Large intestine (tissue), 12 donors: ENCODE data around the gene RIPK1. TPM values are rescaled to one million over a fixed set of nuclear protein-coding genes. Genes with fewer than 3 reads are reported as not detected.
"Not testable (repeated sequence)": the region's sequence is repeated elsewhere in the genome, so short reads cannot be mapped to it uniquely, and the experiment has no call there.

ENCODE experiments used
- DNase-seq, 2 donors: peaks; one replicate each; pipeline versions ENCODE4 v3.0.0 to v3.0.0-alpha.2; 2013
- H3K27ac ChIP-seq: one replicate; pipeline ENCODE4 v1.5.1; 2013; ENCODE audit warnings: low read length
- H3K27me3 ChIP-seq: 2 replicates; pipeline ENCODE4 v1.6.1; 2013; ENCODE audit warnings: low read length; ENCODE audit not compliant: control insufficient read depth, insufficient read depth
- H3K36me3 ChIP-seq: 2 replicates; pipeline ENCODE4 v1.6.1; 2013; ENCODE audit warnings: low read length; ENCODE audit not compliant: control insufficient read depth, insufficient read depth
- H3K4me1 ChIP-seq: one replicate; pipeline ENCODE4 v1.6.1; 2013; ENCODE audit warnings: low read length; ENCODE audit not compliant: control insufficient read depth, insufficient read depth
- H3K4me3 ChIP-seq: one replicate; pipeline ENCODE4 v1.5.1; 2013; ENCODE audit warnings: low read length
- H3K9me3 ChIP-seq: one replicate; pipeline ENCODE4 v1.6.1; 2013; ENCODE audit warnings: mild to moderate bottlenecking, low read depth, low read length, moderate library complexity; ENCODE audit not compliant: control insufficient read depth
- WGBS: methylation state at CpG from one replicate; pipeline ENCODE4 v1.1.5; 2013; ENCODE audit warnings: low lambda C conversion rate; ENCODE audit not compliant: insufficient coverage; 5-methylcytosine and 5-hydroxymethylcytosine counted together
- long read RNA-seq, 11 donors: transcript quantifications; one replicate each; lab custom pipeline, GENCODE V29; 2026
- polyA plus RNA-seq: library from polyadenylated mRNA; unstranded; fragments of 120-200 nt; gene quantifications from one replicate; pipeline ENCODE4 v1.2.1, GENCODE V29; 2013

Gene RIPK1
- 32.2 TPM for polyA plus RNA-seq
- long read RNA-seq, donor 1, full-length matches to known transcripts: 2 of 2 reads
- long read RNA-seq, donor 1, partial matches to known transcripts: 0 of 2 reads
- long read RNA-seq, donor 1, other reads (novel, unspliced or antisense): 0 of 2 reads
- long read RNA-seq, donor 2, full-length matches to known transcripts: 3 of 13 reads
- long read RNA-seq, donor 2, partial matches to known transcripts: 10 of 13 reads
- long read RNA-seq, donor 2, other reads (novel, unspliced or antisense): 0 of 13 reads
- long read RNA-seq, donor 3, full-length matches to known transcripts: 3 of 8 reads
- long read RNA-seq, donor 3, partial matches to known transcripts: 5 of 8 reads
- long read RNA-seq, donor 3, other reads (novel, unspliced or antisense): 0 of 8 reads
- long read RNA-seq, donor 4: 0 reads
- long read RNA-seq, donor 5, full-length matches to known transcripts: 1 of 1 reads
- long read RNA-seq, donor 5, partial matches to known transcripts: 0 of 1 reads
- long read RNA-seq, donor 5, other reads (novel, unspliced or antisense): 0 of 1 reads
- long read RNA-seq, donor 6, full-length matches to known transcripts: 4 of 12 reads
- long read RNA-seq, donor 6, partial matches to known transcripts: 8 of 12 reads
- long read RNA-seq, donor 6, other reads (novel, unspliced or antisense): 0 of 12 reads
- long read RNA-seq, donor 7: 0 reads
- long read RNA-seq, donor 8, full-length matches to known transcripts: 3 of 13 reads
- long read RNA-seq, donor 8, partial matches to known transcripts: 10 of 13 reads
- long read RNA-seq, donor 8, other reads (novel, unspliced or antisense): 0 of 13 reads
- long read RNA-seq, donor 9, full-length matches to known transcripts: 3 of 3 reads
- long read RNA-seq, donor 9, partial matches to known transcripts: 0 of 3 reads
- long read RNA-seq, donor 9, other reads (novel, unspliced or antisense): 0 of 3 reads
- long read RNA-seq, donor 10, full-length matches to known transcripts: 6 of 11 reads
- long read RNA-seq, donor 10, partial matches to known transcripts: 5 of 11 reads
- long read RNA-seq, donor 10, other reads (novel, unspliced or antisense): 0 of 11 reads
- long read RNA-seq, donor 11, full-length matches to known transcripts: 1 of 7 reads
- long read RNA-seq, donor 11, partial matches to known transcripts: 6 of 7 reads
- long read RNA-seq, donor 11, other reads (novel, unspliced or antisense): 0 of 7 reads

DNA sequence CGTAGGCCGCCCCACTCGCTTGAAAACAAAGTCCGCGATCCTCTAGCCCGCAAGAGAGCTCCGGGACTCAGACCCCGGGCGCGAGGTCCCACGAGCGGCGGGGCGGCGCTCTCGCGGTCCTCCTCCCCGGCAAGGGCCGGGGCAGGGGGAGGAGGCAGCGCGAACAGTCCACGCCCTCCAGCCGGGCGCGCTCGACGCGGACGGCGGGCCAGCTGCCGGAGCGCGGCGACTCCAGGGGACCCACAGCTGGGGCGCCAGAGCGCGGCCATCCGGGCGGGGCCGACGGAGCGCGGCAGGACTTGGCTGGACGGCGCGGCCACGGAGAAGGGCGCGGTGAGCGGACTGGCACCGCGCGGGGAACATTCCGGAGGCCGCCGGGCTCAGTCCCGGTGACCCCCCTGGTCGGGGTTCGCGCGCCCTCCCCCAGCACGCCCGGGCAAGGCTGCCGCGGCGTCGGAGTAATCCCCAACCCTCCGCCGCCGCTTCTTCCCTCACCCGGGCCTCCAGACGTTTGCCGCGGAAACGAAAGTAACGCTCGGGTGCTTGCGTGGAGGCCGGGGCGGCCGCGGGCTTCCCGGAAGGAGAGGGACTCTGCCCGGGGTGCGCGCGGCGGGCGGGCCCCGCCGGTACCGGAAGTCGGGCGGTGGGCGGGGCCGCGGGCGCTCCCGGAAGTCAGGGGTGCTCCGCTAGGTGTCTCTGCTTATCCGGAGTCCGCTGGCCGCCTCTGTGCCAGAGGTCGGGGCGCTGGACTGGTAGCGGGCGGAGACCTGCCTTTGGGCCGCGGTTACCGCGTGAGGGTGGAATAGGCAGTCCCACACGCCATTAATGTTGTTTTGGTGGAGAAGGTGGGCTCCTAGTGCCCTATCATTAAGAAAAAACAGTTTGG lies at the start of gene RIPK1:
Gene RIPK1 (plus strand): TSS at position 166 of the 886 bp plus-strand sequence. CDS start 8,330 bp downstream, outside the sequence.
- WGBS: no CpG with 5 or more reads among the region's 112 CpGs
- H3K4me1 ChIP-seq: peaks cover 6% of the 10 kb centered on the region

DNA sequence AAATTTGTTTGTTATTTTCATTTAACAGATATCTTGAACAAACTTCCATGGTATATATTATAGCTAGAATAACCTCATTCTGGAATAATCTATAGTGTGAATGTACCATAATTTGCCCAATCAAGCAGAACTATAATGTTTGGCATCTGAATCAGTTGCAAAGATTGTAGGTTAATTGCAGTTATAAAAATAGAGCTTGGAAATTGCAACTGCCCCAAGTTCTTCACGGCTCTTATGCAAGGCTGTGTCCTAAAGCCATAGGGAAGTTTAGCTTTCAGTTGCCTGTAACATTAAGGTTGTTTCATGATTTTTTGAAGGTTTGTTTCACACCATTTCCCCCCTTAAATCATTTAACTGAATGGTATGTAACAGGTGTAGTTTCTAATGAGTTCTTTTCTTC lies 49.2 kb upstream of the RIPK1 start:
- H3K27ac ChIP-seq: no peak overlapping the region
- H3K4me3 ChIP-seq: no peak overlapping the region
- H3K4me1 ChIP-seq: peaks cover 2% of the 10 kb centered on the region
- H3K36me3 ChIP-seq: peaks cover 34% of the 10 kb centered on the region
- H3K27me3 ChIP-seq: no peaks in the 10 kb centered on the region
- DNase-seq: no peak
- peaks cover 3% of the 10 kb centered on the region for H3K9me3 ChIP-seq
- no CpG with 5 or more reads among the region's 1 CpG for WGBS

More for the DNA sequence above, at the start of gene RIPK1:
- H3K27ac ChIP-seq: peak within 1 kb of the TSS; percentile 99
- DNase-seq: peak; percentile 92 to 97
- peaks cover 8% of the 10 kb centered on the region for H3K36me3 ChIP-seq
- H3K9me3 ChIP-seq: no peaks in the 10 kb centered on the region
- no peaks in the 10 kb centered on the region for H3K27me3 ChIP-seq
- H3K4me3 ChIP-seq: peak within 1 kb of the TSS; percentile 61

DNA sequence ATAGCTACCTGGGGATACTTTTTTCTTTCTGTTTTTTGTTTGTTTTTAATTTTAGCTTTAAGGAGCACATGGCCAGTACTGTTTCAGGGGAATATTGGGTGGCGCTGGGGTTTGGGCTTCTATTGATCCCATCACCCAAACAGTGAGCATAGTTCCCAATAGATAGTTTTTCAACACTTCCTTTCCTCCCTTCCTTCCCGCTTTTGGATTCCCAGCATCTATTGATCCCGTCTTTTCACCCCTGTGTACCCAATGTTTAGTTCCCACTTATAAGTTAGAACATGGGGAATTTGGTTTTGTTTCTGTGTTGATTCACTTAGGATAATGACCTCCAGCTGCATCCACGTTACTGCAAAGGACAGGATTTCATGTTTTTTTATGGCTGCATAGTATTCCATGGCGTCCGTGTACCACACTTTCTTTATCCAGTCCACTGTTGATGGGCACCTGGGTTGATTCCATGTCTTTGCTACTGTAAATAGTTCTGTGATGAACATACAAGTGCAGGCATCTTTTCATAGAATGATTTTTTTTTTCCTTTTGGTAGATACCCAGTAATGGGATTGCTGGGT lies 48.5 kb upstream of the RIPK1 start:
- peaks cover 30% of the 10 kb centered on the region for H3K36me3 ChIP-seq

DNA sequence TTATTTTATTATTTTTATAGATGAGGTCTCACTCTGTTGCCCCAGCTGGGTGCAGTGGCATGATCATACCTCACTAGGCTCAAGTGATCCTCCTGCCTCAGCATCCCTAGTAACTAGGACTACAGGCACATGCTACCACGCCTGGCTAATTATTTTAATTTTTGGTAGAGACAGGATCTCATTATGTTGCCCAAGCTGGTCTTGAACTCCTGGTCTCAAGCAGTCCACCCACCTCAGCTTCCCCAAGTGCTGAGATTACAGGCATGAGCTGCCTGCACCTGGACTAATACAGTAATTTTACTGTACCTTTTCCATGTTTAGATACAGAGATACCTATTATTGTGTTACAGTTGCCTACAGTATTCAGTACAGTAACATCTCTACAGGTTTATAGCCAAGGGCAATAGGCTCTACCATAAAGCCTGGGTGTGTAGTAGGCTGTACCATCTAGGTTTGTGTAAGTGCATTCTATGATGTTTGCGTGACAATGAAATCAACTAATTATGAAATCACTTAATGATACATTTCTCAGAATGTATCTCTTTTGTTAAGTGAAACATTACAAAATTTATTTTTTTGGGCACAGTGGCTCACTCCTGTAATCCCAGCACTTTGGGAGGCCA lies 47.2 kb upstream of the RIPK1 start:
- H3K27me3 ChIP-seq, DNase-seq, H3K9me3 ChIP-seq, H3K27ac ChIP-seq, H3K4me3 ChIP-seq, H3K4me1 ChIP-seq: not testable (repeated sequence)
- no CpG with 5 or more reads among the region's 2 CpGs for WGBS
- H3K36me3 ChIP-seq: peaks cover 18% of the 10 kb centered on the region

More for the DNA sequence above, 48.5 kb upstream of the RIPK1 start:
- no peak for DNase-seq
- WGBS: 98% methylated on average over 5 of the region's 6 CpGs
- no peak overlapping the region for H3K4me3 ChIP-seq
- peaks cover 4% of the 10 kb centered on the region for H3K4me1 ChIP-seq
- peaks cover 3% of the 10 kb centered on the region for H3K9me3 ChIP-seq
- H3K27me3 ChIP-seq: no peaks in the 10 kb centered on the region
- H3K27ac ChIP-seq: no peak overlapping the region

DNA sequence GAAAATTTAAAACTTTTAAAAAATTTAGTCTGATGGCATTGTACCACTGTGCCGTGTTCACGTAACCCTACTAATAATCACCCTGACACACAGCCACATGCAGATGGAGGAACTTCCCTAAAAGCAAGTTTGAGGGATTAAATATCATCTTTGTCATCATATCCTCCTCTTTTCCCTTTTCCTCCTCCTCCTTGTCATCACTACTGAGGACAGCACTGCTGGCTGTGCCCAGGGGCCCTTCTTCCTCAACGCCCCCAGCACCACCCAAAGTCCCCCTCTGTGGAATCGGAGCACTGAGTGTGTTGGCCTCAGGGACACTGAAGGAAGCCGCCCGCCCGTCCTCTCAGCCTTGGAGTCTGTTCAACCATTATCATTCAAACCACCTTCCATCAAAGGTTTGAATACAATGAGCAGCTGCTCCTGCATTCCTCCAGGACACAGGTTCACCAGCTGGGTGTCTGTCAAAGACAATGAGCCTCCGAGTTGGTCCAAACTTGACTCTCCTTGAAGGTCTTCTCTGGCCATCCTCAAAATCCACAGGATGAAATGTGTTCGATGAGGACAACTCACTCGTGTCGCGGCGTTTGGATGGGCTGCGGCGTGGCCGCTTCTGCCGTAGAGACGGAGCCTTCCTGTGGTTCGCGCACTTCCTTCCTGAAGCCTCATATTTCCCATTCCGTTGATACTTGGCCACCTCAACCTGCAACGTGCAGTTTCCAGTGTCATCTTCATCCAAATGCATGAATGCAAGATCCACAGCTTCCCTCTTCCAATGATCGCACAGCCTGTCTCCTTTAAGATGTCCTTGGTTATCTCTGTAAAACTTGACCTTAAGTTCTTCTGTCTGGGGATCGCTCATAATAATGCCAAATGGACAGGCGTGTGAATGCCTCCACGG lies 45.3 kb upstream of the RIPK1 start:
- peaks cover 2% of the 10 kb centered on the region for H3K36me3 ChIP-seq
- 100% methylated on average over 2 of the region's 26 CpGs for WGBS
- peak overlapping the region; percentile 8 for H3K4me3 ChIP-seq
- H3K4me1 ChIP-seq: peaks cover 4% of the 10 kb centered on the region
- H3K9me3 ChIP-seq: peaks cover 3% of the 10 kb centered on the region
- no peaks in the 10 kb centered on the region for H3K27me3 ChIP-seq
- DNase-seq: no peak
- H3K27ac ChIP-seq: no peak overlapping the region

DNA sequence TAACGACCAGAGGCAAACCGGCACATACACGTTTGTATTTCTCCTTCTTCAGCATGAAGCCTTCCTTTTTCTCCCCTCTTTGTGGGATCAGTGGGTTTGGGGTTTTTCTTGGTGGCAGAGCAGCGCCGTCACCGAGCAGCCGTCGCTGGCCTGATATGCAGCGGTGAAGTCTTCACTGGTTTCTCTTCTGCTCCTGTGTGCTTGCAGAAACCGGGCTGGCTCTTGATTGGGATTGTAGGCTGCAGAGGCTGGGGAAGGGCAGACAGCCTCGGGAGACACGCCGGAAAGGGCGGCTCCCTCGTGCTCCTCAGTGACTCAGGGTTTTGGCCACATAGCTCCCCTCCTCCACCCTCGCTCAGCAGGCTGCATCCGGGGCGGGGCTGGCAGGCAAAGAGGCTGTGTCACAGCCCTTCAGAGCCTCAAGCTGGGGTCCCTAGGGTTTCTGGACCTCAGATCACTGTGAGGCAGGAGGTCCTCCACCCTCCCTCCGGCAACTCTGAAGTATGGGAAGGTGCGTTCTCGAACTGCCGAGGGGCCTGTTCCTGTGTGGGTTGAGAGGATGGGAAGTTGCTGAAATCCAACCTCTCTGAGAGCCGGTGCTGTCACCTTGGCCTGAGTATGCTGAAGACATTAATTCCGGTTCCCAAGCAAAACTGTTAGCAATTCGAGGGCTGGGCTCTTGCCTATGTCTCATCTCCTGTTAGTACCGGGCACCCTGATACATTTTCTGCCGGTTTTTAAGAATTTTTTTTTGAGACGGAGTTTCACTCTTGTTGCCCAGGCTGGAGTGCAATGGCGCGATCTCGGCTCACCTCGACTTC lies 44.4 kb upstream of the RIPK1 start:
- 84% methylated on average over 3 of the region's 32 CpGs for WGBS
- peaks cover 3% of the 10 kb centered on the region for H3K9me3 ChIP-seq
- H3K4me1 ChIP-seq: peaks cover 4% of the 10 kb centered on the region
- peaks cover 2% of the 10 kb centered on the region for H3K36me3 ChIP-seq
- DNase-seq: peak; percentile 78 to 81
- H3K4me3 ChIP-seq: peak overlapping the region; percentile 8
- no peaks in the 10 kb centered on the region for H3K27me3 ChIP-seq
- H3K27ac ChIP-seq: peak overlapping the region; percentile 4

DNA sequence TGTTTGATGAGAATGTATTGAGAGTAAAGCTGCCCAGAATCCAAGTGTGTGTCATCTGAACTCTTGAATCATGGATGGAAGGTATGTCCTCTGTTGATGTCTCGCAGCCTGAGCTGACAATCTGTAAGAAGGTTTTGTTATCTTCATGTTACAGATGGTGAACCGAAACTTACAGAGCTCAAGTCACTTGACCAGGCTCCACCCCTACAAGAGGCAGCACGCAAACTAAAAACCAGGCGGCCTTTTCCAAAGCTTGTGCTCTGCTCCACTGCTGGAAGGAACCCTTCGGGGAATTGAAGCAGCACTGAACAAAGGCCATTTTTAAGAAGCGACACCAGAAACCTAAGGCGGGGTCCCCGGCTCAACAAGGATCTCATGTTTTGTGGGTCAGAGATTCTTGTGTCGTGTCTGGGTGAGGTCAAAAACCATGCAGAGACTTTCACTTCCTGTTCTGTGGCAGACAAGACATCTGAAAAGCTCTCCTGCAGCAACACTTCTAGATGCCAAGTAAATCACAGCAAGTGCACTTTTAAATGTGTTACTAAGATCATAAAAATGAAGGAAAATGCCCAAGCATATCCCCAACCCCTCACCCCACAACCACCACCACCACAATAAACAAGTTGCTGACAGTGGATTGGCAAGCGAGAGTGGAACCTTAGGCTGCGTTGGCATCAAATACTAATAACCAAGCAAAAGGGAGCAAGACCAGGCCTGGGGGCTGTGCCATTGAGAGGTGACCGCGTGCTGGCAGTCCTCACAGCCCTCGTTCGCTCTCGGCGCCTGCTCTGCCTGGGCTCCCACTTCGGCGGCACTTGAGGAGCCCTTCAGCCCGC lies 41.3 kb upstream of the RIPK1 start:
- H3K4me1 ChIP-seq: peaks cover 4% of the 10 kb centered on the region
- H3K9me3 ChIP-seq: peaks cover 3% of the 10 kb centered on the region
- H3K4me3 ChIP-seq: no peak overlapping the region
- H3K27ac ChIP-seq: no peak overlapping the region
- H3K36me3 ChIP-seq: no peaks in the 10 kb centered on the region
- DNase-seq: peak in 1 of 2 donors; percentile 34
- no CpG with 5 or more reads among the region's 20 CpGs for WGBS
- H3K27me3 ChIP-seq: no peaks in the 10 kb centered on the region
